Trophoblast cell (in vitro differentiated cells and primary cell): ENCODE data around the gene AP1G2. TPM values are rescaled to one million over a fixed set of nuclear protein-coding genes. Genes with fewer than 3 reads are reported as not detected.

Experiments used
- DNase-seq, 2 donors: peaks; one replicate each; pipeline ENCODE4 v3.0.0-alpha.2; 2016
- H2AFZ ChIP-seq: 2 replicates; pipeline ENCODE4 v1.6.1; 2013; ENCODE audit warnings: low read length, moderate library complexity, mild to moderate bottlenecking; ENCODE audit not compliant: insufficient read depth, poor library complexity
- H2AK5ac ChIP-seq: 2 replicates; pipeline ENCODE4 v1.6.1; 2013; ENCODE audit warnings: mild to moderate bottlenecking, low read length
- H2BK120ac ChIP-seq: 2 replicates; pipeline ENCODE4 v1.6.1; 2013; ENCODE audit warnings: low read length, mild to moderate bottlenecking, moderate library complexity; ENCODE audit not compliant: insufficient read depth, poor library complexity
- H2BK12ac ChIP-seq: 2 replicates; pipeline ENCODE4 v1.6.1; 2013; ENCODE audit warnings: mild to moderate bottlenecking, low read length, moderate library complexity
- H2BK5ac ChIP-seq: 2 replicates; pipeline ENCODE4 v1.6.1; 2013; ENCODE audit warnings: low read length, low read depth, moderate library complexity, mild to moderate bottlenecking; ENCODE audit not compliant: poor library complexity
- H3K14ac ChIP-seq: 2 replicates; pipeline ENCODE4 v1.6.1; 2013; ENCODE audit warnings: mild to moderate bottlenecking, low read length
- H3K18ac ChIP-seq: 2 replicates; pipeline ENCODE4 v1.6.1; 2013; ENCODE audit warnings: mild to moderate bottlenecking, low read length
- H3K23ac ChIP-seq: 2 replicates; pipeline ENCODE4 v1.6.1; 2013; ENCODE audit warnings: low read length
- H3K27ac ChIP-seq: 2 replicates; pipeline ENCODE4 v1.5.1; 2013; ENCODE audit warnings: low read depth, mild to moderate bottlenecking, inconsistent platforms, low read length, moderate library complexity
- H3K27me3 ChIP-seq: 2 replicates; pipeline ENCODE4 v1.6.1; 2013; ENCODE audit warnings: inconsistent platforms, mild to moderate bottlenecking, low read length, moderate library complexity; ENCODE audit not compliant: insufficient read depth
- H3K36me3 ChIP-seq, 2 experiments: 1 replicate in 1 of 2; 2 replicates in 1 of 2; pipeline ENCODE4 v1.6.1; 2013; ENCODE audit warnings: low read length in 2 of 2, mild to moderate bottlenecking in 2 of 2, moderate library complexity in 1 of 2; ENCODE audit not compliant: insufficient read depth in 2 of 2, control insufficient read depth in 1 of 2
- H3K4ac ChIP-seq: 2 replicates; pipeline ENCODE4 v1.6.1; 2013; ENCODE audit warnings: low read depth, mild to moderate bottlenecking, low read length, moderate library complexity
- H3K4me1 ChIP-seq, 2 experiments: 1 replicate in 1 of 2; 2 replicates in 1 of 2; pipeline ENCODE4 v1.6.1; 2013; ENCODE audit warnings: low read length in 2 of 2, mild to moderate bottlenecking in 2 of 2, moderate library complexity in 1 of 2; ENCODE audit not compliant: insufficient read depth in 2 of 2, control insufficient read depth in 1 of 2
- H3K4me2 ChIP-seq: 2 replicates; pipeline ENCODE4 v1.6.1; 2013; ENCODE audit warnings: inconsistent platforms, mild to moderate bottlenecking, low read length, moderate library complexity
- H3K4me3 ChIP-seq: 2 replicates; pipeline ENCODE4 v1.5.1; 2013; ENCODE audit warnings: mild to moderate bottlenecking, low read depth, low read length, inconsistent platforms
- H3K79me1 ChIP-seq: one replicate; pipeline ENCODE4 v1.6.1; 2013; ENCODE audit warnings: low read length
- H3K79me2 ChIP-seq: 2 replicates; pipeline ENCODE4 v1.6.1; 2013; ENCODE audit warnings: low read length, mild to moderate bottlenecking; ENCODE audit not compliant: control insufficient read depth, insufficient read depth, poor library complexity
- H3K9ac ChIP-seq: 2 replicates; pipeline ENCODE4 v1.6.1; 2013; ENCODE audit warnings: mild to moderate bottlenecking, low read length
- H3K9me3 ChIP-seq: 2 replicates; pipeline ENCODE4 v1.6.1; 2013; ENCODE audit warnings: low read depth, mild to moderate bottlenecking, control low read depth, inconsistent platforms, low read length; ENCODE audit not compliant: insufficient read depth
- H4K12ac ChIP-seq: 2 replicates; pipeline ENCODE4 v1.6.1; 2013; ENCODE audit warnings: low read depth, mild to moderate bottlenecking, low read length, moderate library complexity
- H4K8ac ChIP-seq: 2 replicates; pipeline ENCODE4 v1.6.1; 2013; ENCODE audit warnings: low read depth, mild to moderate bottlenecking, low read length, moderate library complexity
- H4K91ac ChIP-seq: one replicate; pipeline ENCODE4 v1.6.1; 2013; ENCODE audit warnings: low read depth, mild to moderate bottlenecking, low read length, moderate library complexity
- WGBS: extraction: QIAGEN DNeasy Blood & Tissue Kit; methylation state at CpG from one replicate; pipeline ENCODE4 v1.1.7; 2013; ENCODE audit warnings: missing lambda C conversion rate; ENCODE audit not compliant: insufficient read length, insufficient coverage; ENCODE audit errors: extremely low coverage; 5-methylcytosine and 5-hydroxymethylcytosine counted together
- polyA plus RNA-seq: library from polyadenylated mRNA; stranded (reverse); fragments of 200-250 nt; gene quantifications from 2 replicates; pipeline ENCODE4 v1.2.3, GENCODE V29; 2013

AP1G2 gene
- 91.9 and 92.6 TPM in 2 replicates for polyA plus RNA-seq

DNA sequence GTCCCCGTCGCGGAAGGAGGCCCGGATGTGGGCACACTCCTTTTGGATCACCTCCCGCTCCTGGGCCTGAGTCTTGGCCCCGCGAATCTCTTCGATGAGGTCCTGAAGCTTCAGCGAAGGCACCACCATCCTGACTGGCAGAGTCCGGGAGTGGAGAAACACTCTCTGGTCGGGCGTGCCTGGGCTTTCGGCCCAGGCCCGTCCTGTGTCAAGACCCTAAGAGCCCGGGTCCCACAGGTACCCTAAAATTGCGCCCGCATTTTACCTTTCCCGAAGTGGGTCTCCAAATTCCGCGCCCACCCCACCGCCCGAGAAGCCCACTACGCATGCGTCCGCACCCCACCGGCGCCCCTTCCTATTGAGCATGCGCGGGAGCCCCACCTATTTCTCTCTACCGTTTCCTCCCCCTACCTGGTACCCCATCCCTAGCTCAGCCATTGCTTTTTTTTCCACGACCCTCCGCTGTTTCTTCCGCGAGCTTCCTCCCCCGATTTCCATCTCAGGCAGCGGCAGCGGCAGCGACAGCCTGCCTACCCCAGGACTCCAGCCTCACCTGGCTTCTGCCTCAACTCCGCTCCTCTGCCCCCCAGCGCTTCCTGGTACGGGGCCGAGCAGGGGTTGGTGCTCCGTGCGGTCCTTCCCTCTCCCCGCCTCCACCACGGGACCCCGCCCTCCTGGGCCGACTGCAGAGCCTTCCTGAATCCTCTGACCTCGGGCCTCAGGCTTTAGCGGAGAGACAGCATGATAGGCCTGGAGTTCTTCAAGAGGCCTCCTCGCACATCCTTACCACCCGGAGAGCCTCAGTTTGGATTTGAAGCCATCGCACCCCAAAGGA is at the start of gene AP1G2:
AP1G2 (minus strand) TSS at position 606 of the 835 bp plus-strand sequence; CDS start at position 129, 477 bp downstream.
- Histone ChIP-seq H3K23ac (no peak within 1 kb of the TSS), H2BK5ac (peak within 1 kb of the TSS; percentile 43), H3K14ac (peak within 1 kb of the TSS; percentile 91), H3K4me2 (peak within 1 kb of the TSS; percentile 98), H3K4me1 (peaks cover 5 to 11% of the 10 kb centered on the region in 2 experiments), H2BK12ac (peak within 1 kb of the TSS; percentile 48), H3K79me2 (peaks cover 5% of the 10 kb centered on the region), H4K8ac (peak within 1 kb of the TSS; percentile 83), H3K27me3 (no peaks in the 10 kb centered on the region), H3K4me3 (peak within 1 kb of the TSS; percentile 81), H2BK120ac (peak within 1 kb of the TSS; percentile 43), H3K9ac (peak within 1 kb of the TSS; percentile 85), H2AFZ (peak within 1 kb of the TSS; percentile 68), H4K91ac (peak within 1 kb of the TSS; percentile 58), H3K27ac (peak within 1 kb of the TSS; percentile 50), H2AK5ac (peak within 1 kb of the TSS; percentile 55), H3K79me1 (peaks cover 7% of the 10 kb centered on the region), H4K12ac (peak within 1 kb of the TSS; percentile 87), H3K9me3 (peaks cover 4% of the 10 kb centered on the region), H3K36me3 (peaks cover 33% of the 10 kb centered on the region in 2 experiments), H3K4ac (peak within 1 kb of the TSS; percentile 54), H3K18ac (peak within 1 kb of the TSS; percentile 64)
- no CpG with 5 or more reads among the region's 53 CpGs for WGBS
- DNase-seq: peak; percentile 92 to 93

DNA sequence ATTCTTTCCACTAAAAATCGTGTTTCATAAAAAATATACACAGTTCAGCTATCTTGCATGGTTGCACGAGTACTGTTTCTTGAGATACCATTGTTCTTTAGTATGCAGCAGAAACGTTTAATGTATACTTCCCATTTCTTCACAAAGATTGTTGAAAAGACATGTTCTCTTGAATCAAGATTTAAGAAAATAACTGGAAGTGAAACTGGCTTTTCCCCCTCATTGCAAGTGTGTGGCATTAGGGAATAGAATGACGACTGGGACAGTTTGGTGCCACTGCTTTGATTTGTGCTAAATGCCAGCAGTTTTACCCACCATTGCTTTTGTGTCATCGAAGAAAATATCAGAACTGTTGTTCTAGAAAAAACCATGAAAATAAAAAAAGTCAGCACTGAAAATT is 48.3 kb upstream of the AP1G2 start:
- H3K23ac ChIP-seq: no peak overlapping the region
- H2BK12ac ChIP-seq: no peak overlapping the region
- H3K9me3 ChIP-seq: peaks cover 2% of the 10 kb centered on the region
- H3K79me2 ChIP-seq: no peaks in the 10 kb centered on the region
- no peak overlapping the region for H4K12ac ChIP-seq
- no peak for DNase-seq
- no peak overlapping the region for H4K91ac ChIP-seq
- H3K4ac ChIP-seq: no peak overlapping the region
- H3K14ac ChIP-seq: no peak overlapping the region
- H3K9ac ChIP-seq: no peak overlapping the region
- no peak overlapping the region for H2AK5ac ChIP-seq
- H2AFZ ChIP-seq: no peak overlapping the region
- no peaks in the 10 kb centered on the region for H3K4me1 ChIP-seq
- no peak overlapping the region for H2BK5ac ChIP-seq
- no peaks in the 10 kb centered on the region for H3K36me3 ChIP-seq
- H3K4me2 ChIP-seq: no peak overlapping the region
- WGBS: no CpG with 5 or more reads among the region's 5 CpGs
- H3K27me3 ChIP-seq: no peaks in the 10 kb centered on the region
- H3K27ac ChIP-seq: no peak overlapping the region
- no peak overlapping the region for H4K8ac ChIP-seq
- H2BK120ac ChIP-seq: no peak overlapping the region
- no peaks in the 10 kb centered on the region for H3K79me1 ChIP-seq
- no peak overlapping the region for H3K4me3 ChIP-seq
- no peak overlapping the region for H3K18ac ChIP-seq

GRCh38 chr14:23614395-23614828 is 46.8 kb upstream of the AP1G2 start:
- Histone ChIP-seq H2AK5ac (no peak overlapping the region), H2BK12ac (no peak overlapping the region), H3K9ac (no peak overlapping the region), H4K8ac (no peak overlapping the region), H3K27me3 (no peaks in the 10 kb centered on the region), H2AFZ (no peak overlapping the region), H3K4me3 (no peak overlapping the region), H3K9me3 (peaks cover 2% of the 10 kb centered on the region), H3K18ac (no peak overlapping the region), H4K91ac (no peak overlapping the region), H3K4me2 (no peak overlapping the region), H2BK120ac (no peak overlapping the region), H3K27ac (no peak overlapping the region), H3K79me1 (no peaks in the 10 kb centered on the region), H3K14ac (no peak overlapping the region), H3K23ac (no peak overlapping the region), H3K4ac (no peak overlapping the region), H3K36me3 (no peaks in the 10 kb centered on the region), H2BK5ac (no peak overlapping the region), H4K12ac (no peak overlapping the region), H3K79me2 (no peaks in the 10 kb centered on the region), H3K4me1 (no peaks in the 10 kb centered on the region)
- DNase-seq: no peak
- no CpG with 5 or more reads among the region's 2 CpGs for WGBS

DNA sequence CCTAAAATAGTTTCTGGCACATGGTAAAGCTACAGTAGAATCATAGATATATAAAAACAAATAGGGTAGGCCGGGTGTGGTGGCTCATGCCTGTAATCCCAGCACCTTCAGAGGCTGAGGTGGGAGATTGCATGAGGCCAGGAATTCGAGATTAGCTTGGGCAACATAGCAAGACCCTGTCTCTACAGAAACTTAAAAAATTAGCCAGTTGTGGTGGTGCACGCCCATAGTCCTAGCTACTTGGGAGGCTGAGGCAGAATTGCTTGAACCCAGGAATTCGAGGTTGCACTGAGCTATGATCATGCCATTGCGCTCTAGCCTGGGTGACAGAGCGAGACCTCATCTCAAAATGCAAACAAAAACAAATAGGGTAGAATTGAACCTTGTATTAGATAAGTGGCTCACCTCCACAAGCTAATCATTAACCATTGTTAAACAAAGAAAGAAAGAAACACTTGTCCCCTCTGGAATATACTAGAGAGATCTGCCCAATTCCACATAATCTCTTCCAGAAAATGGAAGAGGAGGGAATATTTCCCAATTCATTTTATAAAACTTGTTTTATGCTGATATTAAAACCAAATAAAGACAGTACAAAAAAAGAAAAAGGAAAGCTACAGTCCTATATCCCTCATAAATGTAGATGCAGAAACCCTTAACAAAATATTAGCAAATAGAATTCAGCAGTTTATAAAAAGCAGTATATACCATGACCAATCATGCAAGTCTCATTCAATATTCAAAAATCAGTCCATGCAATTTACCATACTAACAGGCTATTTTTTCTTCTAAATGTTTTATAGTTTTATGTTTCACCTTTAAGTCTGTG is 45.9 kb upstream of the AP1G2 start:
- Histone ChIP-seq H3K18ac (no peak overlapping the region), H3K9ac (no peak overlapping the region), H4K12ac (no peak overlapping the region), H2AFZ (no peak overlapping the region), H3K79me1 (no peaks in the 10 kb centered on the region), H3K36me3 (no peaks in the 10 kb centered on the region), H3K4me2 (no peak overlapping the region), H2BK120ac (no peak overlapping the region), H3K9me3 (peaks cover 3% of the 10 kb centered on the region), H3K27me3 (no peaks in the 10 kb centered on the region), H3K14ac (no peak overlapping the region), H3K79me2 (no peaks in the 10 kb centered on the region), H2BK12ac (no peak overlapping the region), H4K91ac (no peak overlapping the region), H4K8ac (no peak overlapping the region), H3K4ac (no peak overlapping the region), H3K4me1 (no peaks in the 10 kb centered on the region), H3K23ac (no peak overlapping the region), H3K27ac (no peak overlapping the region), H2AK5ac (no peak overlapping the region), H2BK5ac (no peak overlapping the region), H3K4me3 (no peak overlapping the region)
- WGBS: no CpG with 5 or more reads among the region's 6 CpGs
- DNase-seq: no peak
